Kidney (tissue), 14 donors: ENCODE measurements around the gene TMEM164. TPM values are rescaled to one million over a fixed set of nuclear protein-coding genes. Genes with fewer than 3 reads are reported as not detected.
A peak's percentile ranks its signal among the peaks of the same experiment; 100 is the strongest.

Source experiments
- DNase-seq, 5 donors: peaks; one replicate each; pipeline ENCODE4 v3.0.0-alpha.2; 2013 to 2020
- FAIRE-seq: peaks from 2 replicates; lab custom pipeline; 2012; peaks lifted over from hg19 to GRCh38; lab: Jason Lieb, UNC
- H3K27ac ChIP-seq, 2 donors: one replicate each; pipeline ENCODE4 v1.7.0; 2013; ENCODE audit warnings: low read depth in 2 of 2, low read length in 2 of 2, inconsistent platforms in 1 of 2
- H3K27me3 ChIP-seq: one replicate; pipeline ENCODE4 v1.7.1; 2013; ENCODE audit warnings: low read length, inconsistent platforms; ENCODE audit not compliant: control insufficient read depth, insufficient read depth
- H3K36me3 ChIP-seq, 3 donors: one replicate each; pipeline versions ENCODE4 v1.7.0 to v1.7.1; 2013; ENCODE audit warnings: low read length in 3 of 3, control low read depth in 1 of 3, inconsistent platforms in 1 of 3; ENCODE audit not compliant: insufficient read depth in 3 of 3, control insufficient read depth in 2 of 3
- H3K4me1 ChIP-seq, 3 donors: one replicate each; pipeline versions ENCODE4 v1.7.0 to v1.7.1; 2013; ENCODE audit warnings: low read length in 3 of 3, inconsistent platforms in 1 of 3, low read depth in 1 of 3; ENCODE audit not compliant: control insufficient read depth in 2 of 3, insufficient read depth in 2 of 3
- H3K4me3 ChIP-seq, 3 donors: one replicate each; pipeline versions ENCODE4 v1.7.0 to v1.8.1; 2013; ENCODE audit warnings: low read length in 3 of 3, control low read depth in 1 of 3, inconsistent platforms in 1 of 3
- H3K9ac ChIP-seq, 3 donors: one replicate each; pipeline versions ENCODE4 v1.7.0 to v1.7.1; 2013; ENCODE audit warnings: low read length in 3 of 3, control low read depth in 1 of 3, inconsistent platforms in 1 of 3
- H3K9me3 ChIP-seq, 3 donors: one replicate each; pipeline versions ENCODE4 v1.7.0 to v1.7.1; 2013; ENCODE audit warnings: low read length in 3 of 3, control low read depth in 1 of 3, inconsistent platforms in 1 of 3; ENCODE audit not compliant: control insufficient read depth in 2 of 3, insufficient read depth in 1 of 3
- CTCF ChIP-seq: IDR thresholded peaks from 3 replicates; pipeline ENCODE4 v1.5.1; 2012; ENCODE audit warnings: mild to moderate bottlenecking, moderate library complexity, borderline replicate concordance; ENCODE audit not compliant: insufficient read depth; ENCODE audit errors: extremely low read depth
- intact Hi-C: fragments of 100-400 bp; cut with DNase I; formaldehyde crosslinking; loops from one replicate; pipeline ENCODE4 v1.11.1; 2022
- polyA plus RNA-seq: library from polyadenylated mRNA; stranded (reverse); fragments of 350-450 nt; fragmentation: Illumina TruSeq; extraction: RNeasy Lipid Tissue Mini Kit (QIAGEN cat#74804); gene quantifications from one replicate; pipeline ENCODE4 v1.2.3, GENCODE V29; 2014; ENCODE audit warnings: low read depth, low replicate concordance; ENCODE audit not compliant: insufficient read depth
- total RNA-seq: library from RNA; stranded (reverse); fragmentation: NEBNext Ultra II Directional; extraction: Animal tissue kit (Norgen Biotek cat#: 25700); gene quantifications from one replicate; pipeline ENCODE4 v1.2.1, GENCODE V29; 2021
- donor health status: control.
- donor health status: control.
- donor health status: control.
- donor health status: control.
- donor health status: control.
- donor health status: DM: yes; HTN: yes; CAD: no.
- donor health status: Normal renal cell carcinoma (clear cell type).

Gene TMEM164
- total and polyA plus RNA-seq, 2 donors from 2014 or later = 16.9 to 36.0 TPM

- no peak overlapping the region for H3K27ac ChIP-seq
- no peak for FAIRE-seq
- intact Hi-C loops = no loop called here
Measured at GRCh38 chrX:110133735-110134370, 130.9 kb downstream of the TMEM164 start.

GRCh38 chrX:110135618-110136017, 132.7 kb downstream of the TMEM164 start:
- Histone ChIP-seq H3K9me3 (no peaks in the 10 kb centered on the region), H3K4me3 (no peak overlapping the region), H3K9ac (no peak overlapping the region), H3K36me3 (no peaks in the 10 kb centered on the region), H3K4me1 (no peaks in the 10 kb centered on the region), H3K27ac (no peak overlapping the region), H3K27me3 (no peaks in the 10 kb centered on the region)
- FAIRE-seq (peak; percentile 84), DNase-seq (no peak)
- TF ChIP-seq CTCF = no peak
- intact Hi-C loops = no loop called here

More at GRCh38 chrX:110133735-110134370, 130.9 kb downstream of the TMEM164 start:
- DNase-seq = no peak
- no peaks in the 10 kb centered on the region for H3K36me3 ChIP-seq
- no peaks in the 10 kb centered on the region for H3K27me3 ChIP-seq
- H3K9me3 ChIP-seq = no peaks in the 10 kb centered on the region
- no peak overlapping the region for H3K4me3 ChIP-seq
- no peak for TF ChIP-seq CTCF
- no peak overlapping the region for H3K9ac ChIP-seq
- no peaks in the 10 kb centered on the region for H3K4me1 ChIP-seq

DNA sequence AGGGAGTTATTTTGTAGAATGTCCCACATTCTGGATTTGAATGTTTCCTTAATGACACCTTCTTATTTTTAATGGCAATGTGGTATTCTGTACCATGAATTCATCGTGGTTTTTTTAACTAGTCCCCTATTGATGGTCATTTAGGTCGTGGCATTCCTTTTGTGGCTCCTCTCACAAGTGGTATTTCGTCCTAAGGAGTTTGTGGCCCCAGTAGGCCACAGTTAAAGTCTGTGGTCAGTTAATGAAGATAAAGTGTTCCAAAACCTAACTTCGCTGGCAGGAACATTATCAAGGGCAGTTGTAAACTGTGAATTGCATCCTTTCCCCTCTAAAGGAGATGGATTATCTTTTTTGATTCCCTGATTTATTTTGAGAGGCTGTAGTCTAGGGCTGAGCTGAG, 133.2 kb downstream of the TMEM164 start:
- Histone ChIP-seq H3K27me3 (no peaks in the 10 kb centered on the region), H3K4me3 (no peak overlapping the region), H3K9ac (no peak overlapping the region), H3K4me1 (no peaks in the 10 kb centered on the region), H3K36me3 (no peaks in the 10 kb centered on the region), H3K27ac (no peak overlapping the region), H3K9me3 (no peaks in the 10 kb centered on the region)
- intact Hi-C loops = no loop called here
- DNase-seq = no peak
- no peak for TF ChIP-seq CTCF
- FAIRE-seq = no peak

GRCh38 chrX:110138557-110138956, 135.6 kb downstream of the TMEM164 start:
- H3K9ac ChIP-seq = no peak overlapping the region
- no peaks in the 10 kb centered on the region for H3K27me3 ChIP-seq
- intact Hi-C loops = no loop called here
- no peak overlapping the region for H3K27ac ChIP-seq
- no peaks in the 10 kb centered on the region for H3K9me3 ChIP-seq
- H3K4me3 ChIP-seq = no peak overlapping the region
- no peak for TF ChIP-seq CTCF
- H3K4me1 ChIP-seq = no peaks in the 10 kb centered on the region
- DNase-seq = no peak
- no peak for FAIRE-seq
- no peaks in the 10 kb centered on the region for H3K36me3 ChIP-seq
